Testis (tissue), 3 donors: ENCODE results near the gene BAZ1B. TPM values are rescaled to one million over a fixed set of nuclear protein-coding genes. Genes with fewer than 3 reads are reported as not detected.

Experiments
- DNase-seq: peaks from one replicate; pipeline ENCODE4 v3.0.0-alpha.2; 2019
- H3K27ac ChIP-seq, 2 donors: fragments of 200-600 bp; sonication (generic); one replicate each; pipeline ENCODE4 v1.5.1; 2019
- H3K27me3 ChIP-seq: fragments of 200-600 bp; sonication (generic); one replicate; pipeline ENCODE4 v1.5.1; 2019
- H3K36me3 ChIP-seq: fragments of 200-600 bp; sonication (generic); one replicate; pipeline ENCODE4 v1.5.1; 2017; ENCODE audit warnings: low read depth; ENCODE audit errors: missing control alignments
- H3K4me1 ChIP-seq: fragments of 200-600 bp; sonication (generic); one replicate; pipeline ENCODE4 v1.5.1; 2019
- H3K4me3 ChIP-seq, 2 donors: fragments of 200-600 bp; sonication (generic); one replicate each; pipeline ENCODE4 v1.5.1; 2017 to 2019
- H3K9me3 ChIP-seq: fragments of 200-600 bp; sonication (generic); one replicate; pipeline ENCODE4 v1.5.1; 2017
- CTCF ChIP-seq, 3 experiments: fragments of 450-650 bp in 2 of 3; fragments of 200-600 bp in 1 of 3; sonication (generic) in 1 of 3; IDR thresholded peaks; one replicate each; pipeline ENCODE4 v1.5.1; 2016 to 2019; ENCODE audit warnings: antibody characterized with exemption in 3 of 3, mild to moderate bottlenecking in 2 of 3, moderate library complexity in 1 of 3
- POLR2A ChIP-seq: fragments of 450-650 bp; IDR thresholded peaks from one replicate; pipeline ENCODE4 v1.6.1; 2017; ENCODE audit warnings: antibody characterized with exemption, mild to moderate bottlenecking, moderate library complexity
- WGBS, 2 donors: methylation state at CpG; one replicate each; pipeline ENCODE4 v1.1.5; 2018; 5-methylcytosine and 5-hydroxymethylcytosine counted together
- intact Hi-C: fragments of 100-400 bp; cut with DNase I; formaldehyde crosslinking; loops from one replicate; pipeline ENCODE4 v1.15.1; 2023; ENCODE audit warnings: low total_unique reads
- polyA plus RNA-seq: library from polyadenylated mRNA; stranded (reverse); fragments of 350-450 nt; fragmentation: Illumina TruSeq; extraction: RNeasy Lipid Tissue Mini Kit (QIAGEN cat#74804); gene quantifications from one replicate; pipeline ENCODE4 v1.2.3, GENCODE V29; 2014; ENCODE audit warnings: low read depth, low replicate concordance; ENCODE audit not compliant: insufficient read depth
- total RNA-seq, 2 donors: library from RNA; depleted of rRNA; stranded (reverse); fragments of >200 nt; gene quantifications; one replicate each; pipeline ENCODE4 v1.2.3, GENCODE V29; 2016

The BAZ1B gene
- total and polyA plus RNA-seq, 3 donors from 2014 or later, result 30.8 to 72.8 (median 59.4) TPM

- H3K27ac ChIP-seq, result no peak overlapping the region
- H3K27me3 ChIP-seq, result no peaks in the 10 kb centered on the region
- H3K36me3 ChIP-seq, result no peaks in the 10 kb centered on the region
- DNase-seq, result no peak
- no peaks in the 10 kb centered on the region for H3K9me3 ChIP-seq
- TF ChIP-seq POLR2A (no peak), CTCF (IDR thresholded peaks at IDR 0.05) (no peak)
- intact Hi-C loops, result no loop called here
- 60 to 70% methylated on average over 14 to 16 of the region's 16 CpGs for WGBS, 2 donors
- H3K4me3 ChIP-seq, result no peak overlapping the region
- peaks cover 8% of the 10 kb centered on the region for H3K4me1 ChIP-seq
Observed at GRCh38 chr7:73437621-73438416, 84.3 kb downstream of the BAZ1B start.

- Histone ChIP-seq H3K4me1 (peaks cover 8% of the 10 kb centered on the region), H3K36me3 (no peaks in the 10 kb centered on the region), H3K27ac (no peak overlapping the region), H3K27me3 (no peaks in the 10 kb centered on the region), H3K9me3 (no peaks in the 10 kb centered on the region), H3K4me3 (no peak overlapping the region)
- WGBS, 2 donors, result 87 to 89% methylated on average over 10 of the region's 10 CpGs
- no peak for TF ChIP-seq POLR2A
- no peak for TF ChIP-seq CTCF (IDR thresholded peaks at IDR 0.05)
- intact Hi-C loops, result no loop called here
- DNase-seq, result no peak
Observed at GRCh38 chr7:73437091-73437490, 85.0 kb downstream of the BAZ1B start.

DNA sequence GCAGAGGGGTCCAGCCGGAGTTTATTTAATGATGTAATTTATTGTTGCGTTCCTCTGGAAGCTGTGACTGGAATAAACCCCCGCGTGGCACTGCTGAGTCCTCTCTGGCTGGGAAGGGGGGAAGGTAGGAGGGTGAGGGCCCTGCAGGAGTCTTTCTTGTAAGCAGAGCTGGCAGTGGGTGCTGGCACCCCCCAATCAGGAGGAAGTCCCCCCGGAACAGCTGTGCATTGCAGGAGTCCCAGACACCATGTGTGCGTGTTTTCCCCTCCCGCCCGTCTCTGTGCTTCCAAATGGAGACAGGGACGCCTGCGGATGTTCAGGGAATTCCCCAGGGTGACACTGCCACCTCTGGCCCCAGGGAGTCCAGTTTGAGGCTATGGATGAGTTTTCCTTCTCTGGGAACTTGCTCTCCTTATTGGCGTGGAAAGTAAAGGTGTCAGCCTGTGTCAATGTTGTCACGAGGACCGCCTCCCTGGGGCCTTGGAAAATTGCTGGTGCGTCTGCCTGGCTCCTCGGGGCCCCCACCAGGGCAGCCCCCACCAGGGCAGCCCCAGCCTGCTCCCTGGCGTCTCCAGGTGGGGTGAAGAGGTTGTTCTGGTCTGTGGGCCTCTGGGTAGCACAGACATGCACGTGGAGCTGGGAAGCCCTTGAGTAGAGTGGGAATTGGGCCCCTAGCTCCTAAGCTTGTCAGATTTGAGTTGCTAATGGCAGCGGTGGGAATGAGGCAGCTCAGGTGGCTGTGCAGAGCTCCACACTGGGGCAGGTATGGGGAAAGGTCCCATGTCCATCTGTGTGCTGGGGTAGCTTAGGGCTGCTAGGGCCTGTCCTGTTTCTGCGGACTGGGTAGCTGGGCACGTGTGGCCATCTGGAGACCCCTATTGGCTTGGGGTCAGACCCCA lies 85.8 kb downstream of the BAZ1B start:
- no peak for DNase-seq
- WGBS, 2 donors, result 42 to 49% methylated on average over 6 to 20 of the region's 20 CpGs
- Histone ChIP-seq H3K4me1 (peaks cover 8% of the 10 kb centered on the region), H3K27me3 (no peaks in the 10 kb centered on the region), H3K36me3 (no peaks in the 10 kb centered on the region), H3K27ac (no peak overlapping the region), H3K4me3 (no peak overlapping the region), H3K9me3 (no peaks in the 10 kb centered on the region)
- intact Hi-C loops, result no loop called here
- TF ChIP-seq POLR2A, result no peak
- no peak for TF ChIP-seq CTCF (IDR thresholded peaks at IDR 0.05)

DNA sequence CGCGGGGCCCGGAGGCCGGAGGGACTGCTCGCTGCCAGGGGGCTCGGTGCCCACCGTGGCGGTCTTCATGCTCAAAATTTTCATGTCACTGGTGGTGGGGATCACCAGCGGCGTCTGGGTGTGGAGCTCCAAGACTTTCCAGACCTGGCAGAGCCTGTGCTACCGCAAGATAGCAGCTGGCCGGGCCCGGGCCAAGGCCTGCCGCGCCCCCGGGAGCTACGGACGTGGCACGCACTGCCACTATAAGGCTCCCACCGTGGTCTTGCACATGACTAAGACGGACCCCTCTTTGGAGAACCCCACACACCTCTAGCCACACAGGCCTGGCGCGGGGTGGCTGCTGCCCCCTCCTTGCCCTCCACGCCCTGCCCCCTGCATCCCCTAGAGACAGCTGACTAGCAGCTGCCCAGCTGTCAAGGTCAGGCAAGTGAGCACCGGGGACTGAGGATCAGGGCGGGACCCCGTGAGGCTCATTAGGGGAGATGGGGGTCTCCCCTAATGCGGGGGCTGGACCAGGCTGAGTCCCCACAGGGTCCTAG lies 86.6 kb downstream of the BAZ1B start:
- Histone ChIP-seq H3K9me3 (no peaks in the 10 kb centered on the region), H3K4me3 (no peak overlapping the region), H3K4me1 (peaks cover 8% of the 10 kb centered on the region), H3K27ac (no peak overlapping the region), H3K27me3 (no peaks in the 10 kb centered on the region), H3K36me3 (no peaks in the 10 kb centered on the region)
- no peak for DNase-seq
- TF ChIP-seq POLR2A (no peak), CTCF (IDR thresholded peaks at IDR 0.05) (no peak)
- WGBS, 2 donors, result 43 to 66% methylated on average over 9 to 28 of the region's 28 CpGs
- intact Hi-C loops, result no loop called here
